SK-N-SH treated with all-trans-retinoic acid at 6 μM for 48 hours (cell line): ENCODE data around the gene ASL.
"Not testable (repeated sequence)": the region's sequence is repeated elsewhere in the genome, so short reads cannot be mapped to it uniquely, and the experiment has no call there.

Source experiments
- OSR1 ChIP-seq: fragments of 250-450 bp; sonication (Bioruptor Pico); IDR thresholded peaks from 2 replicates; pipeline ENCODE4 v1.8.0; 2022; ENCODE audit warnings: moderate library complexity, mild to moderate bottlenecking, inconsistent platforms
- PATZ1 ChIP-seq: fragments of 250-450 bp; sonication (Bioruptor Pico); IDR thresholded peaks from 2 replicates; pipeline ENCODE4 v1.8.0; 2020; ENCODE audit warnings: mild to moderate bottlenecking, moderate library complexity, borderline replicate concordance
- PPARA ChIP-seq: fragments of 250-450 bp; sonication (Bioruptor Pico); IDR thresholded peaks from 2 replicates; pipeline ENCODE4 v1.5.0; 2020; ENCODE audit warnings: mild to moderate bottlenecking, borderline replicate concordance
- RARB ChIP-seq: fragments of 250-450 bp; sonication (Bioruptor Pico); IDR thresholded peaks from 2 replicates; pipeline ENCODE4 v1.8.0; 2021; ENCODE audit warnings: mild to moderate bottlenecking, moderate library complexity
- ZFP3 ChIP-seq: fragments of 250-450 bp; sonication (Bioruptor Pico); IDR thresholded peaks from 2 replicates; pipeline ENCODE4 v1.5.0; 2020; ENCODE audit warnings: mild to moderate bottlenecking, moderate library complexity
- ZNF565 ChIP-seq: fragments of 450-650 bp; formaldehyde crosslinking; conservative IDR thresholded peaks from 2 replicates; pipeline ENCODE4 v1.5.0; 2020; ENCODE audit warnings: low read depth, mild to moderate bottlenecking, moderate library complexity

GRCh38 chr7:66049886-66050285 lies 25.7 kb upstream of the ASL start:
- TF ChIP-seq ZFP3 (CRISPR knock-in tag); RARB (CRISPR knock-in tag); ZNF565 (CRISPR knock-in tag); PATZ1 (CRISPR knock-in tag); PPARA; OSR1 (CRISPR knock-in tag): not testable (repeated sequence)
